GM11168 (cell line): ENCODE data around the gene VWA5B2.

Experiments used
- in situ Hi-C: fragments of 300-500 bp; cut with MboI; formaldehyde crosslinking; loops from one replicate; pipeline ENCODE4 v1.12.0; 2022; ENCODE audit warnings: low sequenced_read_pairs; ENCODE audit not compliant: unreplicated experiment

The VWA5B2 gene

GRCh38 chr3:184229394-184230080 is at the start of gene VWA5B2:
Gene VWA5B2 (plus strand): TSS chr3:184229585. CDS start chr3:184230529, 944 bp downstream.
- in situ Hi-C loops, result no loop called here

- in situ Hi-C loops, result no loop called here
Observed at GRCh38 chr3:184180165-184180564, 49.2 kb upstream of the VWA5B2 start.

GRCh38 chr3:184181596-184181995 is 47.8 kb upstream of the VWA5B2 start:
- in situ Hi-C loops, result no loop called here

- in situ Hi-C loops, result no loop called here
Observed at GRCh38 chr3:184183679-184184078, 45.7 kb upstream of the VWA5B2 start.

GRCh38 chr3:184184546-184185230 is 44.7 kb upstream of the VWA5B2 start:
- in situ Hi-C loops, result no loop called here

- in situ Hi-C loops, result no loop called here
Observed at GRCh38 chr3:184185461-184186183, 43.8 kb upstream of the VWA5B2 start.

GRCh38 chr3:184186184-184186901 is 43.0 kb upstream of the VWA5B2 start, which contains the start of gene ABCF3:
Gene ABCF3 (plus strand): TSS chr3:184186199. CDS start chr3:184186208, 9 bp downstream.
- in situ Hi-C loops, result no loop called here

GRCh38 chr3:184186902-184187207 is 42.5 kb upstream of the VWA5B2 start:
- in situ Hi-C loops, result no loop called here

GRCh38 chr3:184188080-184188479 is 41.3 kb upstream of the VWA5B2 start:
- in situ Hi-C loops, result no loop called here

- in situ Hi-C loops, result no loop called here
Observed at GRCh38 chr3:184189421-184189820, 40.0 kb upstream of the VWA5B2 start.

GRCh38 chr3:184192889-184193288 is 36.5 kb upstream of the VWA5B2 start:
- in situ Hi-C loops, result no loop called here

GRCh38 chr3:184193991-184194539 is 35.3 kb upstream of the VWA5B2 start:
- in situ Hi-C loops, result no loop called here

GRCh38 chr3:184196536-184196935 is 32.8 kb upstream of the VWA5B2 start:
- in situ Hi-C loops, result no loop called here

GRCh38 chr3:184198509-184198908 is 30.9 kb upstream of the VWA5B2 start:
- in situ Hi-C loops, result no loop called here

GRCh38 chr3:184200825-184201224 is 28.6 kb upstream of the VWA5B2 start:
- in situ Hi-C loops, result no loop called here

- in situ Hi-C loops, result no loop called here
Observed at GRCh38 chr3:184203526-184203925, 25.9 kb upstream of the VWA5B2 start.

- in situ Hi-C loops, result no loop called here
Observed at GRCh38 chr3:184209146-184209923, 20.1 kb upstream of the VWA5B2 start.

GRCh38 chr3:184211297-184211696 is 18.1 kb upstream of the VWA5B2 start:
- in situ Hi-C loops, result no loop called here

- in situ Hi-C loops, result no loop called here
Observed at GRCh38 chr3:184211718-184212117, 17.7 kb upstream of the VWA5B2 start.

- in situ Hi-C loops, result no loop called here
Observed at GRCh38 chr3:184218814-184219213, 10.6 kb upstream of the VWA5B2 start.
